Brain pericyte (primary cell): Measurements from ENCODE around the gene ARHGAP42.
"Not testable (repeated sequence)": the region's sequence is repeated elsewhere in the genome, so short reads cannot be mapped to it uniquely, and the experiment has no call there.

Experiments used
- DNase-seq: peaks from one replicate; pipeline ENCODE4 v3.0.0-alpha.2; 2012; ENCODE audit warnings: low read depth, low spot score

Gene ARHGAP42

GRCh38 chr11:100963375-100963774, 276.3 kb downstream of the ARHGAP42 start:
- no peak for DNase-seq

GRCh38 chr11:100964435-100964834, 277.3 kb downstream of the ARHGAP42 start:
- no peak for DNase-seq

GRCh38 chr11:100965346-100965745, 278.3 kb downstream of the ARHGAP42 start:
- DNase-seq: no peak

GRCh38 chr11:100966366-100966765, 279.3 kb downstream of the ARHGAP42 start:
- DNase-seq: no peak

DNA sequence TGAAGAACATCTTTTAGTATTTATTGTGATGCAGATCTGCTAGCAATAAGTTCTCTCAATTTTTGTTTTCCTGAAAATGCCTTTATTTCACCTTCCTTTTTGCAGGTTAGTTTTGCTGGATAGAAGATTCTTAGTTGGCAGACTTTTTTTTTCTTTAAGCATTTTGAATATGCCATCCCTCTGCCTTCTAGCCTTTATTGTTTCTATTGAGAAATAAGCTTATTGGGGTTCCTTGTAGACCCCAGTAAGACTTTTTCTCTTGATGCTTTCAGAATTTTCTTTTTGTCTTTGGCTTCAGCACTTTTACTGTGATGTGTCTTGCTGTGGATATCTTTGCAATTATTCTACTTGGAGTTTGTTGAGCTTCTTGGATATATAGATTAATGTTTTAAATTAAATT, 281.9 kb downstream of the ARHGAP42 start:
- no peak for DNase-seq

DNA sequence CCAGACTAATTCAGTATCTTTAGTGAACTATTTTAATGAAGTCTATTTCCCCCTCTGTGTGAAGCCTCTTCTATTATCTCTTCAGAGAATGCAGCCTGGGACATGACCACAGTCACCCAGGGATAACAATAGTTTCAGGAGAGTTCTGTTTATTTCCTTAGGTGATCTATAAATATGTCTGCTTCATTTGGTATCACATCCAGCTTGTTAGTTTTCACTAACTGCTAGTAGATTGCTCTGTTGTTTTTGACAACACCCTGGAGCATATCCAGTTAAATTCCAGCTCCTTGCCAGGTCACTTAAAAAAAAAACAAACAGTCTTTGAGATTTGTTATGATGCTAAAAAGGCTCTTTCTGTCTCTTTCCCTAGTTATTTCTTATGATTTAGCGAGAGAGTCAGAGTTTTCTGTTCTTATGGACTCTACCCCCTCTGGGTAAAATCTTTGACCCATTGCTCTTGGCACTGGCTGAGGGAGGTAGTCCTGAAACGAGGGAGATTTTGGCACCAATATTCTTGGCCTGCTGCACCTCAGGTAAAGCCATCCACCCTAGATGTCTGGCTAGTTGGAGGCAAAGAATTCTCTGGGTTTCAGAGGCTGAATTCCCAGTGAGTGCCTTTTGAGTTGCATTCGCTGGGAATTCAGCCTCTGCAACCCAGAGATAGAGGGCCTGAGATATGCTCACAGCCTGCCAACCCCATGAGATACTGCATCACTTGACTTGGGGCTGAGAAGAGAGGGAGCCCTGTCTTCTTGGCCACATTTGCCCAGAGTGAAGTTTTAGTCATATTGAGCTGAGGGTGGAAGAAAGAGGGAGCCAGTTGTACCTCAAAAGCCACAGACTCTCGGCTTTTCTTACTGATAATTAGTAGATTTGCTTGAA, 283.4 kb downstream of the ARHGAP42 start:
- no peak for DNase-seq

DNA sequence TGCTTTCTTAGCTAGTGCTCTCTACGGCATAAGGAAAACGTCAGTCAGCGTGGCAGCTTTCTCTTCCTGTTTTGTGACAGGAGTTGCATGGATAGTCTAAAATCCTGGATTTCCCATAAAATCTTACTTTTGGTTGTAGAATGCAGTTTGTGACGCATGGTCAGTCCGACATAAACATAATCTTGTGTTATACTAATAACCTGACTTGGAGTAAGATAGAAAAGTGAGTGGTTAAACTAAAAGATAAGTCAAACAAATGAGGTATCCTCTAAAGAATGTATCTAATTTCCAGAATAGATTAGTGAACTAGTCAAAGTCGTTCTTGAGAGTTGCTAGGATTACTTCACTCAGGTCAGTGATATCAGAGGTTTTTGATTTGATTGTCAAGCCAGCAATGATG, 285.0 kb downstream of the ARHGAP42 start:
- DNase-seq: no peak

- DNase-seq: no peak
Measured at GRCh38 chr11:100978442-100978841, 291.4 kb downstream of the ARHGAP42 start.

DNA sequence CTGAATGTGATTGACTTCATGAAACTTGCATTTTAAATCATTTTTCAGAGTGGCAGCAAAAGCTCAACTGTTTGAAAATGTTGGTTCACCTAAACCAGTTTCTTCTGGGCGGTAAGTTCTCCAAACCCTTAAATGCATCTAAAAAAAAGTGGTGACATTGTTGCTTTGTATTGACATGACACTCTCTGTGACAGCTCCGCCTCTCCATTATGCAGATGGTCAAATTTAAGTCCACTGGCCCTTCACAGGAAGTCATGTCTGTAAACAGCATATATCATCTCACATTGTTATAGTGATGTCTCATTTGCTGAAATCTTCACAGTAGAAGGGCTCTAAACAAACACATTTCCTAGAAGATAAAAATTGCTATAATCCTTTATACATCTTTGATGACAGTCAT, 291.9 kb downstream of the ARHGAP42 start:
- no peak for DNase-seq

DNA sequence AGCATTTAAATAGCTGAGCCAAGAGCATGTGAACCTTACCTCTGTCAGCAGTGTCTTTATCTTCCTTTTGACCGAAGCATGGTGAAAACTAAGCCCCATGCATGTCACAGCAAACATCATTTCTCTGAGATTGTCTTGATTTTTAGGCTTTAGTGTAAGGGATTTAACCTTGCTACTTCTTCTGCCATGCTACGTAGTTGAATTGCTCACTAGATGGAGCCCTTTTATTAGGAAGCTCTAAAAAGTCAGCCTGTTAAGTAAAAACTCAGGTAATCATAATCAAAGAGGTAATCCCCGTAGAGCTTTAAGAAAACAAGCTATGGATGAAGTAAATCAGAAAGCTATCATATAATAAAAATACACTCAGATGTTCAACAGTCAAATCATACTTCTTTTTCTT, 293.1 kb downstream of the ARHGAP42 start:
- DNase-seq: no peak

DNA sequence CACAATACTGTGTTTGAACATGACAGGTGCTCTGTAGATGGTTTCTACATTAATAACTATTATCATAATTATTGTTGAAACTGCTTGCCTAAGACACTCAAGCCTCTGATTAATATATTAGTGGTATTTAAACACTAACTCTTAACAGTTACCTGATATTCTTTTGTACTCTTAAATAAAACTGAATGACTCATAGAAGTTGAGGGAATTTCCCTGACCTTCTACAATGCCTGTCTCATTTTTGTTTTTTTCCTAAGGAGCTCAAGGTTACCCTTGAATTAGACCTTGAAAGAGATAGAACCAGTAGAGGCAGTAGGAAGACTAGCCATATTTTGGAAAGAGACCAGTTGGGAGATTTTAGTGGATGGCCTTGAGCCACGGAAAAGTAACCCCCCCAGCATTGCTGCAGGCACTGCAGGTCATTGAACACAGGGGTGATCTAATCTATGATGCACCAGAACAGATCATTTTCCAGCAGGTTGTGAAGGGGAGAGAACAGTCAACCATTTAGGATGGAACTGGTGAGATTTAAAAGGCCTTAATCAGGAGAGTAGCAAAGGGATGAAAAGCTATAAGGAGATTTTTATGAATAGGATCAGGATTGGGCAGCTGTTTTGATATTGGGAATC, 294.2 kb downstream of the ARHGAP42 start:
- DNase-seq: no peak

DNA sequence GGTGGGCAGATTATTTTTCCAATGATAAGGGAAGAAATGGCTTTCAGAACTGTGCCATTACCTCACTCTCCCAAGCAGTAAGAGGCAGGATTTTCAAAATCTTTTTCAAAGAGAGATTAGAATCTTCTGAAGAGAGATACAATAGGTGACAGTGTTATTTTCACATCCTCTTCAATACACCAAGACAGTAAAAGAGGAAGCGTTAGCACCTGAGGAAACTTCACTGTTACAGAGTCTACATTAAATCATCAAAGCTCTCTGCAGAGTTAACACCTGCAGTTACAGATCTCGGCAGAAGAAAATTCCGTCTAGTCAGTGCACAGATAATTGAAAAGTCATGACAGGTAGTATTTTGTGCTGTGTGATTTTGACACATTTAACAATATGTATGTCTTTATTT, 297.6 kb downstream of the ARHGAP42 start:
- no peak for DNase-seq

GRCh38 chr11:100990931-100991330, 303.8 kb downstream of the ARHGAP42 start:
- no peak for DNase-seq

GRCh38 chr11:100991541-100991940, 304.5 kb downstream of the ARHGAP42 start:
- no peak for DNase-seq

- no peak for DNase-seq
Measured at GRCh38 chr11:100994966-100995365, 307.9 kb downstream of the ARHGAP42 start.

DNA sequence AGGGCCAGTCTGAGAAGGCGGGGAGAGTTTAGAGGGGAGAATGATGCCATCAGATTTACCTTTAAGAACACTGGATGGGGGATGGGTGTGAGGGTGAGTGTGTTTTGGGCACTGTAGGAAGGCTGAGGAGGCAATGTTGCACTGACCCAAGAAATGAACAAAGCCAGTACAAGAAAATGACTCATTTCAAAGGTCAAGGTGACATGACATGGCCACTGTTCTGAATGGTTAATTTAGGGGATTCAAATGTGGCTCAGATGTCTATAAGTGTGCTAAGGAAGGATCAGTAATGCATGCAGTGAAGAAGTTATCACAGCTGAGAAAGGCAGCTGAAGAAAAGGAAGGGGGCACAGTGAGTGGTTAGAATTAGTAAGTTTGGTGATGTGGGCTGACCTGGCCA, 312.7 kb downstream of the ARHGAP42 start:
- no peak for DNase-seq

DNA sequence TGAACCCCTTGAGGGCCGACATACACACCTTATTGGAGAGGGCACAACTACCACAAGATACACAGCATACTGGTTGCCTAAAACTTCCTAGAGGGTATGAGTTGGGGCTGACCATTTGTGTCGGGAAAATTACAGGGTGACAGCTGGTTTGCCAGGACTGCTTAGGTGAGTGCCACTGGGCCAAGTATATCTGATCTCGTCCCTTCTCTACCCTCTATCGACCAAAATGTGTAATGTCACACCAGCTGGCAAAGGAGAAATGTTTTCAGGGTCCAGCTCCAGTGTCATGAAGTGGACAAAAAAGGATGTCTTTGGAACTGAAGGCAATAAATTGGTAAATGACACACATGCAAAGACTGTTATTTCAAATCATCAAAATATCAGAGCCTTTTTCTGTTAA, 316.4 kb downstream of the ARHGAP42 start:
- no peak for DNase-seq

- DNase-seq: no peak
Measured at GRCh38 chr11:101008961-101009689, 322.0 kb downstream of the ARHGAP42 start.

- no peak for DNase-seq
Measured at GRCh38 chr11:101009690-101010055, 322.6 kb downstream of the ARHGAP42 start.

DNA sequence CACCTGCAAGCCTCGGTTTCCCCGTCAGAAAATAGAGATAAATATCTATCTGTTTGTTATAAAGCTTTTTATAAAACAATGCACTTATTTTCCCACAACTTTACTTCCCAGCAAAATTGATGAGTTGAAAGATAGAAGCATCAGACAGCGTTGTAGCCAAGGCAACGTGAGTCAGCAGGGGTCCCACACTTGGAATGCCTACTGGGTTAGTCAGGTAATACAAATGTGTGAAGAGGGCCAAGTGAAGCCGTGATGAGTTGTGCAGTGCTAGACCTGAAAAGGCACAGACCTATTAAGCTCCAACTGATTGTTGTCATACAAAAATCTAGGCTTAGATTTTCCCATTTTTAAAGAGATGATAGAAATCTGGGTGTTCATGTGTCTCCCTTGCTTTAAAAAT, 323.8 kb downstream of the ARHGAP42 start:
- no peak for DNase-seq

GRCh38 chr11:101011881-101012280, 324.8 kb downstream of the ARHGAP42 start:
- no peak for DNase-seq

DNA sequence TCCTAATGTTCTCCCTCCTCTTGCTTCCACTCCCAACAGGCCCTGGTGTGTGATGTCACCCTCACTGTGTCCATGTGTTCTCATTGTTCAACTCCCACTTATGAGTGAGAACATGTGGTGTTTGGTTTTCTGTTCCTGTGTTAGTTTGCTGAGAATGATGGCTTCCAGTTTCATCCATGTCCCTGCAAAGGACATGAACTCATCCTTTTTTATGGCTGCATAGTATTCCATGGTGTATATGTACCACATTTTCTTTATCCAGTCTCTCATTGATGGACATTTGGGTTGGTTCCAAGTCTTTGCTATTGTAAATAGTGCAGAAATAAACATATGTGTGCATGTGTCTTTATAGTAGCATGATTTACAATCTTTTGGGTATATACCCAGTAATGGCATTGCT, 326.6 kb downstream of the ARHGAP42 start:
- not testable (repeated sequence) for DNase-seq
